Stomach (tissue), 4 donors: ENCODE results near the gene NHERF2.

ENCODE experiments used
- CTCF ChIP-seq, 7 experiments: fragments of 450-650 bp in 4 of 7; fragments of 200-600 bp in 3 of 7; sonication (generic) in 3 of 7; IDR thresholded peaks; one replicate each; pipeline ENCODE4 v1.5.1; 2016 to 2019; ENCODE audit warnings: antibody characterized with exemption in 7 of 7, control low read depth in 2 of 7, mild to moderate bottlenecking in 1 of 7
- POLR2A ChIP-seq, 4 donors: fragments of 450-650 bp; IDR thresholded peaks; one replicate each; pipeline ENCODE4 v1.6.1; 2016; ENCODE audit warnings: antibody characterized with exemption in 4 of 4, control low read depth in 2 of 4, mild to moderate bottlenecking in 1 of 4, moderate library complexity in 1 of 4
- POLR2AphosphoS5 ChIP-seq, 3 donors: sonication (generic); formaldehyde crosslinking; IDR thresholded peaks; one replicate each; pipeline ENCODE4 v1.6.1; 2016; ENCODE audit warnings: antibody characterized with exemption in 3 of 3

- no peak for TF ChIP-seq POLR2A (IDR thresholded peaks at IDR 0.05)
- TF ChIP-seq CTCF (IDR thresholded peaks at IDR 0.05), result no peak
- TF ChIP-seq POLR2AphosphoS5 (IDR thresholded peaks at IDR 0.05), result no peak
Observed at GRCh38 chr16:2029350-2029749, 2.6 kb downstream of the NHERF2 start.
